GM18873 (cell line): Measurements from ENCODE around the gene CDC42BPB.

Source experiments
- ATAC-seq: cut with Tn5 transposase; IDR thresholded peaks from one replicate; pipeline ENCODE4 v1.9.1; 2021; ENCODE audit warnings: mild to moderate bottlenecking, moderate library complexity, moderate number of reproducible peaks; ENCODE audit not compliant: unreplicated experiment, low FRiP score

Gene CDC42BPB

GRCh38 chr14:102971314-102971713 lies 86.0 kb downstream of the CDC42BPB start:
- ATAC-seq = no peak

GRCh38 chr14:102970496-102970895 lies 86.9 kb downstream of the CDC42BPB start:
- ATAC-seq = no peak

GRCh38 chr14:102969901-102970300 lies 87.4 kb downstream of the CDC42BPB start:
- ATAC-seq = no peak

- no peak for ATAC-seq
These were observed 88.1 kb downstream of the CDC42BPB start for GRCh38 chr14:102969060-102969791.

GRCh38 chr14:102968306-102968705 lies 89.0 kb downstream of the CDC42BPB start:
- ATAC-seq = no peak

GRCh38 chr14:102967506-102967795 lies 89.9 kb downstream of the CDC42BPB start:
- ATAC-seq = no peak

- no peak for ATAC-seq
These were observed 90.5 kb downstream of the CDC42BPB start for GRCh38 chr14:102966681-102967505.

GRCh38 chr14:102965971-102966655 lies 91.2 kb downstream of the CDC42BPB start:
- ATAC-seq = no peak

GRCh38 chr14:102965282-102965681 lies 92.1 kb downstream of the CDC42BPB start:
- no peak for ATAC-seq

GRCh38 chr14:102964152-102964730 lies 93.1 kb downstream of the CDC42BPB start:
- ATAC-seq = no peak

GRCh38 chr14:102962111-102962627 lies 95.2 kb downstream of the CDC42BPB start:
- no peak for ATAC-seq

GRCh38 chr14:102958461-102958860 lies 98.9 kb downstream of the CDC42BPB start:
- no peak for ATAC-seq

- no peak for ATAC-seq
These were observed 100.1 kb downstream of the CDC42BPB start for GRCh38 chr14:102957222-102957621.

GRCh38 chr14:102955636-102956408 lies 101.5 kb downstream of the CDC42BPB start:
- ATAC-seq = no peak

- ATAC-seq = no peak
These were observed 103.1 kb downstream of the CDC42BPB start for GRCh38 chr14:102954081-102954789.

- no peak for ATAC-seq
These were observed 104.2 kb downstream of the CDC42BPB start for GRCh38 chr14:102953100-102953499.

- ATAC-seq = no peak
These were observed 105.1 kb downstream of the CDC42BPB start for GRCh38 chr14:102952276-102952675.

- ATAC-seq = no peak
These were observed 105.5 kb downstream of the CDC42BPB start for GRCh38 chr14:102951799-102952198.

- ATAC-seq = no peak
These were observed 106.3 kb downstream of the CDC42BPB start for GRCh38 chr14:102951034-102951433.
